ENCODE measurements around the gene SNCA. TPM values are rescaled to one million over a fixed set of nuclear protein-coding genes. Genes with fewer than 3 reads are reported as not detected.

The SNCA gene
- total RNA-seq, 6 donors from 2014 or later, result 6.3 to 15.4 (median 12.1) TPM

DNA sequence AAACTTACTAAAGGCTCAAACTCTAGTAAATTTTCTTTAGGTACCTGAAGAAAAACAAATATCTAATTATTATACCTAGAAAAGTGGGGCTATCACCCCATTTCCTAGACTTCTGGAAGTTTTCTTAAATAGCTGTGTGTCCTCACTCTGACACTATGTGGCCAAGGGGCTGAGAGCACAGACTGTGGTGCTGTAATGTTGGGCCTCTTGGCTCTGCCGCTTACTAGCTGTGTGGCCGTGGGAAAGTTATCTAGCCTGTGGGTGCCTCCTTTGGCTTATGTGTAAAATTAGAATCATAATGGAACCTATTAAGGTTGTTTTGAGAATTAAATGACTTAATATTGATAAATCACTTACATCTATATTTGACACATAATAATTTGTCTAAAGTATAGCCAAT is 114.4 kb downstream of the SNCA start:
- DNase-seq (no peak), ATAC-seq (ENCODE audit: low FRiP score in 2 of 2) (no peak)
- Histone ChIP-seq H3K4me1 (no peaks in the 10 kb centered on the region), H3K4me3 (no peak overlapping the region), H3K9me3 (no peaks in the 10 kb centered on the region), H3K27ac (no peak overlapping the region), H3K27me3 (no peaks in the 10 kb centered on the region), H3K36me3 (no peaks in the 10 kb centered on the region)
- WGBS, 2 donors, result 85 to 89% methylated on average over 2 of the region's 2 CpGs
- no peak for TF ChIP-seq EP300 (IDR thresholded peaks at IDR 0.05)
- no peak for TF ChIP-seq POLR2AphosphoS5 (IDR thresholded peaks at IDR 0.05)
- TF ChIP-seq CTCF (IDR thresholded peaks at IDR 0.05), result no peak
- no peak for TF ChIP-seq POLR2A (IDR thresholded peaks at IDR 0.05)

DNA sequence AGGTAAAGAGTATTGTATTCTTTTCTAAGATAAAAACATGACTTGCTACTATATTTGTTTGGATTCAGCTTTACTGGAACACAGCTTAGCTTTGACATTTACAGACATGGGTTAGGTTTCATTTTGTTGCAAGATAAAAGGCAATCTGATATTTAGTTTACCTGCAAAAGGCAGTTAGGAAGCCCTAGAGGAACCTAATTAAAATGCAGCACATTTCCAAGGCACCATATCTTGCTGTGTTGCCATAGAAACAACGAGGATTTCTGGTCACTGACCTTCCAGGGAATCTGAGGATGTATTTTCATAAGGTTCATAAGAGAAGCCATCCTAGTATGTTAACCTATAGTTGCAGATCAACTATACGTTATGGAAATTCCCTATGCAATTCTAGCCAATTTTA is 116.0 kb downstream of the SNCA start:
- ATAC-seq (ENCODE audit: low FRiP score in 2 of 2), result no peak
- H3K27ac ChIP-seq, result no peak overlapping the region
- H3K4me1 ChIP-seq, result no peaks in the 10 kb centered on the region
- H3K4me3 ChIP-seq, result no peak overlapping the region
- 68 to 78% methylated on average over 2 of the region's 2 CpGs for WGBS, 2 donors
- H3K9me3 ChIP-seq, result no peaks in the 10 kb centered on the region
- H3K27me3 ChIP-seq, result no peaks in the 10 kb centered on the region
- TF ChIP-seq POLR2A (IDR thresholded peaks at IDR 0.05) (no peak), POLR2AphosphoS5 (IDR thresholded peaks at IDR 0.05) (no peak), EP300 (IDR thresholded peaks at IDR 0.05) (no peak), CTCF (IDR thresholded peaks at IDR 0.05) (no peak)
- H3K36me3 ChIP-seq, result no peaks in the 10 kb centered on the region
- DNase-seq, result no peak

DNA sequence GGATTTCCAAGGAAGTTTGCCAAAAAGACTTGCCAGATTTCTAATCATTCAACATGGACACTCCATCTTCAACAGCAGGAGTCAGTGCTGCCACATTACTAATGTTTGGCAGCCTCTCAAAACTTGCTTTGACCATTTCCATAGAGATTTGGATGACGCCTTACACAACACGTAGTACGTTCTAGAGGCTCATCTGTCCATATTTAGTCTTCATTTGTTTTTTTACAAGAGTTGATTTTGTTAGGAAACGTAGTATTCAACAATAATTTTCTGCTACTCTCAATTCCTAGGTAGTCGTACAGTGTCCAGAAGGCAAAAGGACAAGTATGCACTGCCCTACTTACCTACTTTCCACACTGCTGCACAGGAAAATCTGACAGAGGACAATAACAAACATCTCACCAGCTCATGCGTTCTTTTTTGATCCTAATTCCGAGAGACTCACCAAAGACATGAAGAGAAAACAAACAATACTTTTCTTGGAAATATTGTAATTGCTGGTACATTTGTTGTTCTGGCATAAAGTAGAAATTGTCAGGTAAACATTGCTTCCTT is 117.3 kb downstream of the SNCA start:
- ATAC-seq (ENCODE audit: low FRiP score in 2 of 2), result no peak
- TF ChIP-seq EP300 (IDR thresholded peaks at IDR 0.05) (no peak), POLR2A (IDR thresholded peaks at IDR 0.05) (no peak), POLR2AphosphoS5 (IDR thresholded peaks at IDR 0.05) (no peak), CTCF (IDR thresholded peaks at IDR 0.05) (no peak)
- WGBS, 2 donors, result 86 to 89% methylated on average over 7 of the region's 7 CpGs

GRCh38 chr4:89716893-89717292 is 120.1 kb downstream of the SNCA start:
- DNase-seq, result no peak
- Histone ChIP-seq H3K27me3 (no peaks in the 10 kb centered on the region), H3K36me3 (no peaks in the 10 kb centered on the region), H3K4me3 (no peak overlapping the region), H3K4me1 (no peaks in the 10 kb centered on the region), H3K27ac (no peak overlapping the region), H3K9me3 (no peaks in the 10 kb centered on the region)
- ATAC-seq (ENCODE audit: low FRiP score in 2 of 2), result no peak
- 76 to 80% methylated on average over 6 of the region's 6 CpGs for WGBS, 2 donors
- TF ChIP-seq POLR2AphosphoS5 (IDR thresholded peaks at IDR 0.05) (no peak), EP300 (IDR thresholded peaks at IDR 0.05) (no peak), POLR2A (IDR thresholded peaks at IDR 0.05) (no peak), CTCF (IDR thresholded peaks at IDR 0.05) (no peak)

More for the DNA sequence above, 117.3 kb downstream of the SNCA start:
- Histone ChIP-seq H3K27me3 (no peaks in the 10 kb centered on the region), H3K4me1 (no peaks in the 10 kb centered on the region), H3K27ac (no peak overlapping the region), H3K9me3 (no peaks in the 10 kb centered on the region), H3K4me3 (no peak overlapping the region), H3K36me3 (no peaks in the 10 kb centered on the region)
- no peak for DNase-seq

DNA sequence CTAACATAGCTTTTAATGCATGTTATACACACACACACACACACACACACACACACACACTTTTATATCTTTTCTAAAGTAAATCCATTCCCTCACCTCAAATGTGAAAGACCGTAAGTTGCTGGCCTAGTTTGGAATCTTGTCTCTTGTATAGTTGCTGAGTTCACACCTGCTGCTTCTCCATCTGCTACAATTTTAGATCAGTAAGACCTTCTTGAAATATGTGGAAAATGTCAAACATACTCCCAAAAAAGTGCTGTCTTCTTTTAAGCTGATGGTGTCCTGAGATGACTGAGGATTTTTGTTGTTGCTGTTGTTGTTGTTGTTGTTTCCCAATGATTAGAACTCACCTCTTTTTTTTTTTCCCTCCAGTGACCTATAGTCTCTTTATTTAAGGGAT is 121.3 kb downstream of the SNCA start:
- H3K27me3 ChIP-seq, result no peaks in the 10 kb centered on the region
- no peaks in the 10 kb centered on the region for H3K36me3 ChIP-seq
- WGBS, 2 donors, result 100% methylated on average over 1 of the region's 1 CpG
- no peaks in the 10 kb centered on the region for H3K9me3 ChIP-seq
- H3K4me3 ChIP-seq, result no peak overlapping the region
- no peak for TF ChIP-seq EP300 (IDR thresholded peaks at IDR 0.05)
- no peak for TF ChIP-seq POLR2AphosphoS5 (IDR thresholded peaks at IDR 0.05)
- TF ChIP-seq CTCF (IDR thresholded peaks at IDR 0.05), result no peak
- no peak for TF ChIP-seq POLR2A (IDR thresholded peaks at IDR 0.05)
- H3K27ac ChIP-seq, result no peak overlapping the region
- no peaks in the 10 kb centered on the region for H3K4me1 ChIP-seq
- no peak for ATAC-seq (ENCODE audit: low FRiP score in 2 of 2)
- no peak for DNase-seq

Measured in upper lobe of left lung (tissue), 6 donors.